GM23248 (cell line): Measurements from ENCODE around the gene APLP2. TPM values are rescaled to one million over a fixed set of nuclear protein-coding genes. Genes with fewer than 3 reads are reported as not detected.

Experiments used
- DNase-seq: peaks from one replicate; pipeline ENCODE4 v3.0.0-alpha.2; 2015
- H2AFZ ChIP-seq: fragments of 200-600 bp; sonication (generic); 2 replicates; pipeline ENCODE4 v1.6.1; 2016; ENCODE audit warnings: antibody characterized with exemption
- H3F3A ChIP-seq: fragments of 200-600 bp; sonication (generic); 2 replicates; pipeline ENCODE4 v1.6.1; 2016; ENCODE audit warnings: mild to moderate bottlenecking, antibody characterized with exemption, mixed run types; ENCODE audit not compliant: insufficient read depth
- H3K27ac ChIP-seq: fragments of 200-600 bp; sonication (generic); 2 replicates; pipeline ENCODE4 v1.5.1; 2016; ENCODE audit warnings: mild to moderate bottlenecking
- H3K27me3 ChIP-seq: fragments of 200-600 bp; sonication (generic); replicated peaks from 2 replicates; pipeline ENCODE4 v1.6.1; 2016; ENCODE audit warnings: mild to moderate bottlenecking; ENCODE audit not compliant: insufficient read depth
- H3K36me3 ChIP-seq: fragments of 200-600 bp; sonication (generic); 2 replicates; pipeline ENCODE4 v1.6.1; 2016; ENCODE audit warnings: low read depth, mild to moderate bottlenecking
- H3K4me1 ChIP-seq: fragments of 200-600 bp; sonication (generic); 2 replicates; pipeline ENCODE4 v1.6.1; 2016; ENCODE audit warnings: mild to moderate bottlenecking; ENCODE audit not compliant: insufficient read depth
- H3K4me2 ChIP-seq: fragments of 200-600 bp; sonication (generic); one replicate; pipeline ENCODE4 v1.6.1; 2016; ENCODE audit warnings: mild to moderate bottlenecking; ENCODE audit not compliant: unreplicated experiment
- H3K4me3 ChIP-seq: fragments of 200-600 bp; sonication (generic); 2 replicates; pipeline ENCODE4 v1.5.1; 2016; ENCODE audit warnings: mild to moderate bottlenecking
- H3K79me2 ChIP-seq: fragments of 200-600 bp; sonication (generic); 2 replicates; pipeline ENCODE4 v1.6.1; 2016; ENCODE audit warnings: mild to moderate bottlenecking; ENCODE audit not compliant: insufficient read depth
- H3K9ac ChIP-seq: fragments of 200-600 bp; sonication (generic); 2 replicates; pipeline ENCODE4 v1.6.1; 2016; ENCODE audit warnings: mild to moderate bottlenecking
- H3K9me2 ChIP-seq: fragments of 200-600 bp; sonication (generic); 2 replicates; pipeline ENCODE4 v1.6.1; 2016; ENCODE audit warnings: mixed run types, mild to moderate bottlenecking, moderate library complexity; ENCODE audit not compliant: insufficient read depth
- H3K9me3 ChIP-seq: fragments of 200-600 bp; sonication (generic); one replicate; pipeline ENCODE4 v1.6.1; 2017; ENCODE audit warnings: low read depth
- H4K20me1 ChIP-seq: fragments of 200-600 bp; sonication (generic); 2 replicates; pipeline ENCODE4 v1.6.0; 2016; ENCODE audit not compliant: insufficient read depth
- EZH2 ChIP-seq: fragments of 200-600 bp; sonication (generic); IDR thresholded peaks from 2 replicates; pipeline ENCODE4 v1.6.1; 2018; ENCODE audit warnings: antibody characterized with exemption, mild to moderate bottlenecking; ENCODE audit not compliant: insufficient read depth, poor library complexity, severe bottlenecking
- EZH2phosphoT487 ChIP-seq: fragments of 200-600 bp; sonication (generic); IDR thresholded peaks from 2 replicates; pipeline ENCODE4 v1.6.1; 2018; ENCODE audit warnings: antibody characterized with exemption, moderate library complexity, mild to moderate bottlenecking, low read depth; ENCODE audit not compliant: insufficient read depth
- WGBS, 2 experiments: methylation state at CpG; one replicate each; pipeline ENCODE4 v1.1.6; 2015 to 2017; ENCODE audit warnings: low lambda C conversion rate in 2 of 2, low coverage in 1 of 2; ENCODE audit errors: missing lambda C conversion rate in 2 of 2; 5-methylcytosine and 5-hydroxymethylcytosine counted together
- in situ Hi-C: fragments of 300-500 bp; cut with MboI; formaldehyde crosslinking; loops from 2 replicates; pipeline ENCODE4 v1.15.0; 2020
- polyA plus RNA-seq: library from polyadenylated mRNA; unstranded; fragments of >200 nt; fragmentation: Nextera tagmentation; extraction: Ambion mirVana; gene quantifications from 2 replicates; pipeline ENCODE4 v1.2.1, GENCODE V29; 2016
- total RNA-seq: library from RNA; depleted of rRNA; stranded (reverse); fragments of >200 nt; shearing (Covaris generic); gene quantifications from 2 replicates; pipeline ENCODE4 v1.2.3, GENCODE V29; 2014

The APLP2 gene
- total and polyA plus RNA-seq, 2 experiments from 2014 or later: 377 to 390 TPM

DNA sequence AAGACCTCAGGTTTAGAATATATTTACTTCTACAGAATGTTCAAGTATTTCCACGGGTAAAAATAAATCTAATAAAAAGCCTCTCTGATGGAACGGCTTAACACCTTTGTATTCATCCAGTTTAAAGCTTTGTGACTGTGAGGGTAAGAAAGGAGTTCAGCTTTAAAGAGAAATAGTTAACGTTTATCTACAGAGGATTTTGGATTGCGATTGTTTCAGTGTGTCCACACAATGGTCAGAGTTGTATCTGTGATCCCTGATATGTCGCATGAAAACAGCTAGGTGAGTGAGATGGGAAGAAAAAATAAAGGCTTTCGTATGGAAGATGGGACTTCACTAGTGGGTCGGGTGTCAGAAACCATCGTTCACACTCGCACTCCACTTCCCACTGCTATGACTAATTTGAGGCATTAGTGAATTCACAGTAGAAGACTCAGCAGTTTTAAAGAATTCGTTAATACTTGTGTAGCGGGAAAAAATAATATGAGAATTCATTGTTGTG is 1.6 kb downstream of the APLP2 start:
- Histone ChIP-seq H3K9ac (peak overlapping the region; percentile 67), H3K4me3 (peak overlapping the region; percentile 75), H3K9me3 (no peaks in the 10 kb centered on the region), H3K36me3 (no peaks in the 10 kb centered on the region), H3F3A (peaks cover 18% of the 10 kb centered on the region), H3K27me3 (no peaks in the 10 kb centered on the region), H3K9me2 (no peaks in the 10 kb centered on the region), H3K79me2 (peaks cover 53% of the 10 kb centered on the region), H4K20me1 (peaks cover 10% of the 10 kb centered on the region; the same call in 1 of the 2 replicates), H3K27ac (peak overlapping the region; percentile 33), H2AFZ (peak overlapping the region; percentile 49), H3K4me2 (peak overlapping the region; percentile 96), H3K4me1 (peaks cover 13% of the 10 kb centered on the region)
- DNase-seq: peak; percentile 65
- no peak for TF ChIP-seq EZH2
- no peak for TF ChIP-seq EZH2phosphoT487
- 4% methylated on average over 11 of the region's 11 CpGs for WGBS, 2 experiments
- in situ Hi-C loops: no loop called here

DNA sequence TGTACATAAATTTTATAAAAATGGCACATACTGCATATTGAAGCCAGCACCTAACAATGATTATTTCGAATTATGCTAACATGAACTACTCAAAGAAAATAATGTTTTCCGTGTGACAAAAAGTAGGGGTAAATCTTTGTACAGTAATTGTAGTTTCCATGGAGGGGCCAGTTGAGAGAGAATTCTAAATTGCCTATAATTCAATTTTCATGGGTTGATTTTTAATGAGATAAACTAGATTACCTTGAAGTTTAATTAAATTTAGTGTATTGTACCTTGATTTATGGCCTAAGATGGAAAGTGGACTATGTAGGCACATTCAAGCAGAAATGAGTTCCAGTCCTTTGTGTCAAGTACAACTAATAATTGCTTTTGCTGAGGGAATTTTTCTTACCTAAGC is 5.0 kb downstream of the APLP2 start:
- in situ Hi-C loops: no loop called here
- Histone ChIP-seq H3K27ac (no peak overlapping the region), H3F3A (peaks cover 12% of the 10 kb centered on the region), H3K9ac (no peak overlapping the region), H3K79me2 (peaks cover 88% of the 10 kb centered on the region), H3K9me3 (no peaks in the 10 kb centered on the region), H3K4me1 (peaks cover 8% of the 10 kb centered on the region; the same call in 1 of the 2 replicates), H3K9me2 (no peaks in the 10 kb centered on the region), H3K36me3 (no peaks in the 10 kb centered on the region), H2AFZ (no peak overlapping the region), H4K20me1 (peaks cover 21% of the 10 kb centered on the region), H3K4me3 (no peak overlapping the region), H3K4me2 (no peak overlapping the region), H3K27me3 (no peaks in the 10 kb centered on the region)
- no peak for DNase-seq
- 98% methylated on average over 2 of the region's 2 CpGs for WGBS, 2 experiments
- no peak for TF ChIP-seq EZH2
- no peak for TF ChIP-seq EZH2phosphoT487

DNA sequence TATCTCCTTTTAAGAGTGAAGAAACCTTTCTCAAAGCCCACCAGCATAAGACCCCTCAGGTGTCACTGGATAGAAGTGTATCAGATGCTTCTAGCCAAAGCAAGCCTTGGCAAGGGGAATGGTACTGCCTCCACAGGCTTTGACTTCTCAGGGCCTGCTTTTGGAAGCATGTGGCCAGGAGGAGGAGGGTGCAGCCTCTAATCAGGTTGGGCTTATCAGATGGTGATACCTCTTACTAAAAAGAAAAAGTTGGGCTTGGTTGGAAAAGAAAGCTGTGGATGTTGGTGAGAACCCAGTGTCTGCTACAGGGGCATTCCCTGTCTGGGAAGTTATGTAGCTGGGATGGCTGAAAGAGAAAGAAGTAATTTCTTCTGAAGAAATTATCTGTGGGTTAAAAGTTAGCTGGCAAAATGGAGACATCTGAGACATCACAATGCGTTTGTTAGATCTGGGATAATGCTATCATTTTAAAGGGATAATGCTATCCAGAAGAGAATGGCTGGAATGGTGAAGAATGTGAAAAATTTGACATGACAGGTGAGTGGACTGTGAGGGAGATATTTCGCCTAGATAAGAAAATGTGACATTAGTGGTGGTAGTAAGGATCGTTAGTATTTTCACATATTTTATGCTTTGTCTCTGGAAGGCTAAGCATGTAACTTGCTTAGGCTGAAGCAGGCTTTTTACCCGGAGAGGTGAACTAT is 7.2 kb downstream of the APLP2 start:
- Histone ChIP-seq H3K4me3 (no peak overlapping the region), H3F3A (peaks cover 2% of the 10 kb centered on the region), H3K36me3 (no peaks in the 10 kb centered on the region), H3K27me3 (no peaks in the 10 kb centered on the region), H3K9ac (no peak overlapping the region), H3K9me3 (no peaks in the 10 kb centered on the region), H3K27ac (no peak overlapping the region), H2AFZ (no peak overlapping the region), H3K4me2 (no peak overlapping the region), H3K4me1 (peaks cover 3% of the 10 kb centered on the region; the same call in 1 of the 2 replicates), H4K20me1 (peaks cover 28% of the 10 kb centered on the region), H3K9me2 (no peaks in the 10 kb centered on the region), H3K79me2 (peaks cover 100% of the 10 kb centered on the region)
- TF ChIP-seq EZH2phosphoT487 (no peak), EZH2 (no peak)
- DNase-seq: no peak
- in situ Hi-C loops: no loop called here
- WGBS, 2 experiments: 75 to 87% methylated on average over 4 of the region's 4 CpGs

GRCh38 chr11:130077671-130078070 is 8.0 kb downstream of the APLP2 start:
- Histone ChIP-seq H3K27me3 (no peaks in the 10 kb centered on the region), H3K27ac (no peak overlapping the region), H3F3A (no peaks in the 10 kb centered on the region), H3K4me3 (no peak overlapping the region), H3K9ac (no peak overlapping the region), H3K4me1 (no peaks in the 10 kb centered on the region), H3K36me3 (no peaks in the 10 kb centered on the region), H4K20me1 (peaks cover 26% of the 10 kb centered on the region), H3K9me3 (no peaks in the 10 kb centered on the region), H3K79me2 (peaks cover 100% of the 10 kb centered on the region), H3K9me2 (no peaks in the 10 kb centered on the region), H2AFZ (no peak overlapping the region), H3K4me2 (no peak overlapping the region)
- in situ Hi-C loops: no loop called here
- TF ChIP-seq EZH2 (no peak), EZH2phosphoT487 (no peak)
- no peak for DNase-seq

GRCh38 chr11:130078080-130078479 is 8.4 kb downstream of the APLP2 start:
- Histone ChIP-seq H3K9ac (no peak overlapping the region), H3F3A (no peaks in the 10 kb centered on the region), H3K9me2 (no peaks in the 10 kb centered on the region), H3K27me3 (no peaks in the 10 kb centered on the region), H4K20me1 (peaks cover 27% of the 10 kb centered on the region), H2AFZ (no peak overlapping the region), H3K36me3 (no peaks in the 10 kb centered on the region), H3K79me2 (peaks cover 100% of the 10 kb centered on the region), H3K4me3 (no peak overlapping the region), H3K4me1 (no peaks in the 10 kb centered on the region), H3K27ac (no peak overlapping the region), H3K4me2 (no peak overlapping the region), H3K9me3 (no peaks in the 10 kb centered on the region)
- WGBS, 2 experiments: 82 to 88% methylated on average over 6 of the region's 6 CpGs
- no peak for TF ChIP-seq EZH2phosphoT487
- no peak for TF ChIP-seq EZH2
- in situ Hi-C loops: no loop called here
- no peak for DNase-seq
